Endothelial cell of hepatic sinusoid (primary cell): ENCODE results near the gene TMTC2.

Source experiments
- in situ Hi-C: cut with HindIII; loops from 2 replicates; pipeline ENCODE4 v1.10.0; 2017; ENCODE audit warnings: low sequenced_read_pairs

Gene TMTC2

GRCh38 chr12:82996168-82996812 lies 309.6 kb downstream of the TMTC2 start:
- in situ Hi-C loops: no loop called here

- in situ Hi-C loops: no loop called here
These were observed 311.8 kb downstream of the TMTC2 start for GRCh38 chr12:82998509-82998908.

- in situ Hi-C loops: no loop called here
These were observed 316.3 kb downstream of the TMTC2 start for GRCh38 chr12:83003026-83003425.

DNA sequence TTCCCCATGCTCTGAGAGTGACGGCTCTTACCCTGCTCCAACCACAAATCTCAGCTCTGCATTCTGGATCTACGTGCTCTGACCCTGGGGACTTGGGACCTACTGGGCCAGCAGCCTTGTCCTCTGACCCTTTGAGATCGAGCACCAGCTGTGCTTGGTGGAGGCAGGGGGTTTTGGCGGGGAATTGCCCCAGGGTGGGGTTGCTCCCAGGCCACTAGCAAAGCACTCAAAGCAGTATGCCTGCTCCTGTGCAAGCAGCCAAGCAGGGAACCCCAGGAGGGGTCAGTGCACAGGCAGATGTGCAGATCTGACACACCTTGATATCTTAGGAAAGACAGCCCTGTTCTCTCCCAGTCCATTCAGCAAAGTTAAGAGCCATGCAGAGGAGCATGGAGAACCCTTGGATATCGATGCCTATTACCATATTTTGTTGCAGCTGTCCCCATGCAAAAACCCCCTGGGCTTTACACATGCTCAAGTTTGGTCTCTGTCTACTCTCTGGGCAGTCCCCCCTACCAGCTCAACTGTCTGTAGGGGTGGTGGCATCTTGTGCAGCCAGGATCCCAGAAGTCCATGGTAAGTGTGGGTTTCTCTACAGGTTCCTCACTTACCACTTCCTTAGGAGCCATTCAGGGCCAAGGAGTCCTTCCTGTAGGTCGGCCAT lies 319.0 kb downstream of the TMTC2 start:
- in situ Hi-C loops: no loop called here

- in situ Hi-C loops: no loop called here
These were observed 322.0 kb downstream of the TMTC2 start for GRCh38 chr12:83008703-83009102.

DNA sequence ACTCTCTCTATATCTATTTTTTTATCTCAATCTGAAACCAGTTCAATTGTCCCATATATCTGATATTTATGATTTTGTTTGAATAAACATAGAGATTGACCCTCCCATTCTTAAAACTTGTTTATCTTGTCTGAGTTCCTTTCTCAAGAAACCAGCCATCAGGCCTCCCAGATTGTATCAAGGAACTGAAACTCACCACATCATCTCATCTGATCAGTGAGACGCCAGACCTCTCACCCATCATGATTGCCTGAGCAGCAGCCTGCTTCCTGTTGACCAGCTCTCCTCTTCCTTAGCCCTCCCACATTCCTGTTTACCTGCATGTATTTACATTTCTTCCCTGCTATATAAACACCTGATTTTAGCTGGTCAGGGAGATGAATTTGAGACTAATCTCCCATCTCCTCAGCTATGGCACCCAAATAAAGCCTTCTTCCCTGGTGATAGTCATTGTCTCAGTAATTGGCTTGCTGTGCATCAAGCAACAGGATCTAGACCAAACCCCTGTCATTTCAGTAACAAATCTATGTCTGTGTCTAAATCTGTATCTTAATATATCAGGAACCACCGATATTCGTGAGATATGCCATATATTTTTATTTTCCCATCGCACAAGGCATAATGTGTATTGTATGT lies 323.6 kb downstream of the TMTC2 start:
- in situ Hi-C loops: no loop called here

DNA sequence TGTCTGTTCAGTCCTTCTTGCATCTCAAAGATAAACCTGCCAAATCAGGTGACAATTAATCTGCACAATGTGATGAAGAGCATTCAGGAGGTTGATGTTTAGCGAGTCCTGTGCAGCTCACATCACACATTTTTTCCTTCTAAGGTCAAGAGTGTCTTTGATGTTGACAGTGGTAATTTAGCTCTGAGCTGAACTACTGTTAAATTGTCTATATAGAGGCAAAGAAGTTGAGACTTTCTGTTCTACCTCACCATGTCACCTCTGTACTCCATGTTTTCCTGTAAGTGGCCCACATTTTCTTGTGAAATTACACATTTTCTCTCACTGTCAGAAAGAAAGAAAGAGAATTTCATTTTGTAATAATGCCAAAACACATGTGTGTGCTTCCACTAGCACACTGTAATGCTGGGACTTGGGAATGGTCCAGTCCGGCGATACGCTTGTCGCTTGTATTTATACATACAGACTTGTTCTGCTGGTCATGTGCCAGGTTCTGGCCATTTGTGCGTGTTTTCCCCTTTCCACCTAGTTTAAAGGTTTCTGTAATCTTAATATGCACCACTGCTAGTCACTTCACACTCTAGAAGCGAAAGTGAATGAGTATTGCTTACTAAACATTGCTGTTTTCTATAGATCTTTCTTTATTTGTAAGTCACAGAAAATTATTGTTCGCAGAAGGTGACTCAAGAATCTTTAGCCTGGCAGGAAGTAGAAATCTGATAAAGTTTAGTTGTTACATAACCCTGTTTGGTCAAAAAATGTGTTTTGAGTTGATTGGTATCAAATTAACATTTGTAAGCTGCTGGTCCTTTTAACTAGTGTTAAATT lies 328.9 kb downstream of the TMTC2 start:
- in situ Hi-C loops: no loop called here

GRCh38 chr12:83016218-83016835 lies 329.6 kb downstream of the TMTC2 start:
- in situ Hi-C loops: no loop called here

DNA sequence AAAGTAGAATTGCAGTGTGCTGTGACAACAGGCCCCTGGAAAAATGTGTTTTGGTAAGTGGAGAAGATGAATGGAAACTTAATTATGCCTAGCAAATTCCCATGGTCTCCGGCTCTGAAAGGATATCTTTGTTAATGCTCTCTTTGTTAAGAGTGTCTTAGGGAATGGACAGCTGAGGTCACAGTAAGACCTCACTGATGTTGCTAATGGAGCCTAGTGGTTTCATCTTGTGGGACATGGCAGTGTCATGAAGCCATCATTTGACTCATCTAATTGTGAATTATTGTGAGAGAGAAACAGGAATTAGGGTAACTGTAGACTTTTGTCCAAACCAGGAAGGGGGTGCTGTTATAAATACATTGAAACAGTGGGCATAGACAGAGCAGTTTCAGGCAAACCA lies 330.3 kb downstream of the TMTC2 start:
- in situ Hi-C loops: no loop called here

- in situ Hi-C loops: no loop called here
These were observed 331.4 kb downstream of the TMTC2 start for GRCh38 chr12:83018088-83018487.

GRCh38 chr12:83027021-83027723 lies 340.5 kb downstream of the TMTC2 start:
- in situ Hi-C loops: no loop called here

- in situ Hi-C loops: no loop called here
These were observed 344.5 kb downstream of the TMTC2 start for GRCh38 chr12:83031196-83031595.

DNA sequence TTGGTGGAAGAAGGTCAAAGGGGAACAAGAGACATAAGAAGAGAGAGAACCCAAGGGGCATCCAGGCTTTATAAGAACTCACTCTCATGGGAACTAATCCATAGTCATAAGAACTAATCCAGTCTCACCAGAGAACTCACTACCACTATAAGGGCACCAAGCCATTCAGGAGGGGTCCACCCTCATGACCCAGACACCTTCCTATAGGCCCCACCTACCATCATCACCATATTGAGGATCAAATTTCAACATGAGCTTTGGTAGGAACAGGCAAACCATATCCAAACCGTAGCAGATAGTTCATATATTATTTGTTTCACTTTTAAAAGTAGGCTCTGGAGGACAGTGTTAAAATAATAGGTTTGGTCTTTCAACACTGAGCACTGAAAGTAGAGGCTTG lies 350.1 kb downstream of the TMTC2 start:
- in situ Hi-C loops: no loop called here

- in situ Hi-C loops: no loop called here
These were observed 352.7 kb downstream of the TMTC2 start for GRCh38 chr12:83039413-83039812.

- in situ Hi-C loops: no loop called here
These were observed 353.6 kb downstream of the TMTC2 start for GRCh38 chr12:83040339-83040738.

- in situ Hi-C loops: no loop called here
These were observed 354.3 kb downstream of the TMTC2 start for GRCh38 chr12:83040991-83041390.

GRCh38 chr12:83042441-83043200 lies 355.9 kb downstream of the TMTC2 start:
- in situ Hi-C loops: no loop called here

- in situ Hi-C loops: no loop called here
These were observed 358.0 kb downstream of the TMTC2 start for GRCh38 chr12:83044736-83045135.

DNA sequence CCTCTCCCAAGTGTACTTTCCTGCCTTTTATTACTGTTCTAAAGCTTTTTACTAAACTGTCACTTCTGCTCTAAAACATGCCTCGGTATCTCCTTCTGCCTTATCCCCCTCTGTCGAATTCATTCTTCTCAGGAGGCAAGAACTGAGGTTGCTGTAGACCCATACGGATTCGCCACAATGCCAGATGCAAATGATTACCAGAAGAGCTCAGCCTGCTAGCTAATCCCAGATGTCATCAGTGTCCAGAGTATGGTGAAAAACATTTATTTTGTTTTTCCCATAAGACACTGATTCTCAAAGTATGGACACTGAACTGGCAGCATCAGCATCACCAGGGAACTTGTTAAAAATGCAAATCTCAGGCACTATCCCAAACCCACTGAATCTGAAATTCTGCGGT lies 359.3 kb downstream of the TMTC2 start:
- in situ Hi-C loops: no loop called here

DNA sequence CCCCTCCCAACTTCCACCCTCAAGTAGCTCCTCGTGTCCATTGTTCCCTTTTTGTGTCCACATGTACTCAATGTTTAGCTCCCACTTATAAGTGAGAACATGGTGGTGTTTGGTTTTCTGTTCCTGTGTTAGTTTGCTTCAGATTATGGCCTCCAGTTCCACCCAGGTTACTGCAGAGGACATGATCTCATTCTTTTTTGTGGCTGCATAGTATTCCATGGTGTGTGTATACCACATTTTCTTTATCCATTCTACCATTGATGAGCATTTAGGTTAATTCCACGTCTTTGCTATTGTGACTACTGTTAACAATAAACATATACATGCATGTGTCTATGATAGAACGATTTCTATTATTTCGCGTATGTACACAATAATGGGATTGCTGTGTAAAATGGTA lies 362.6 kb downstream of the TMTC2 start:
- in situ Hi-C loops: no loop called here
